COLO668 (cell line): ENCODE results near the gene SMIM8.

Source experiments
- DNase-seq: peaks from one replicate; lab custom pipeline; 2025; ENCODE audit not compliant: unreplicated experiment; lab: John Stamatoyannopoulos, UW

SMIM8 gene

DNA sequence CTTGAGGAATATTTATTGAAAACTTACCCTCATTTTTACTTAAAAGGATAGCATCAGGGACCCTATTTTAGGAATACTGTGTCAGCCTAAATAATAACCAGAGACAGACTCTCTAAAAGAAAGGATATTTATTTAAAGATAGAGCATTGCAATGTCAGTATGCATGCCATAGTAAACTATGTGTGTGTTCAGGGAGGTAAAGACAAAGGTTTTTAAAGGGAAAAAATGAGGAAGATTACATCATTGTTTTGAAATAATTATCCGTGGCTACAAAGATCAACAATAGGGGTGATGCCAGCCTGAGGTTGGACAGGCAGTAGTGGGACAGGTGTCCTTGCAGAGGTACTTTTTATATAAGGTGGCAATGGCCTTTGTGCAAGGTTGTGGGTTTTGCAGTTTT is 61.6 kb downstream of the SMIM8 start:
- DNase-seq = no peak

- no peak for DNase-seq
Measured at GRCh38 chr6:87384449-87384848, 62.1 kb downstream of the SMIM8 start.

DNA sequence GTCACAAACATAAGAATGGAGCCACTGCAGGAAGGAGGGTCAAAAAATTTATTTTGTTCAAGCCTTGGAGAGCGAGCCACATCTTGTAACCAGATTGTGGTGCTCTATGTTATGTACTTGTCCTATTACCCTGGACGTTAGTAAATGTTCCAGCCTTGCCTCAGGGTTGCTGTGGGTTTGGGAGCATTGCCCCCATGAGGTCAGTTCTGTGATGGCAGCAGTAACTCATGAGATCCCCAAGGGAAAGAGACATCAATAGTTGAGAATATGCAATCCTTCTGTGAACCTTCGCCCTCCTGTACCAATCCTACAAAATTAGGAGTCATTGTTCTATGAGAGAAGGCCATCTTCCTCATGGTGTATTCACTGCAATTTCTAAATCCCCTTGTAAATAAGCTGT is 68.9 kb downstream of the SMIM8 start:
- DNase-seq = peak; percentile 12
